ENCODE results near the gene COL12A1.

COL12A1 gene

GRCh38 chr6:75101896-75102295, 104.0 kb downstream of the COL12A1 start:
- Histone ChIP-seq H3K4me3 (ENCODE audit: low read length in 2 of 2) (no peak overlapping the region), H3K27ac (ENCODE audit: low read length) (no peak overlapping the region), H3K9ac (ENCODE audit: low read length in 2 of 2) (no peak overlapping the region), H3K4me1 (ENCODE audit: control insufficient read depth, insufficient read depth, low read length) (peaks cover 15% of the 10 kb centered on the region), H3K9me3 (ENCODE audit: control insufficient read depth in 2 of 2, low read length in 2 of 2) (no peaks in the 10 kb centered on the region), H3K36me3 (ENCODE audit: control insufficient read depth in 2 of 2, insufficient read depth in 2 of 2, low read length in 2 of 2) (peaks cover 21 to 55% of the 10 kb centered on the region in 2 donors), H3K27me3 (ENCODE audit: control insufficient read depth in 1 of 2, insufficient read depth in 2 of 2, low read length in 2 of 2) (no peaks in the 10 kb centered on the region)

GRCh38 chr6:75098709-75099108, 107.1 kb downstream of the COL12A1 start:
- H3K27ac ChIP-seq (ENCODE audit: low read length) = peak overlapping the region; percentile 69
- peaks cover 21% of the 10 kb centered on the region for H3K4me1 ChIP-seq (ENCODE audit: control insufficient read depth, insufficient read depth, low read length)
- H3K9me3 ChIP-seq (ENCODE audit: control insufficient read depth in 2 of 2, low read length in 2 of 2) = no peaks in the 10 kb centered on the region
- H3K4me3 ChIP-seq (ENCODE audit: low read length in 2 of 2) = peak overlapping the region in 1 of 2 donors; percentile 30
- H3K9ac ChIP-seq (ENCODE audit: low read length in 2 of 2) = peak overlapping the region in 1 of 2 donors; percentile 4
- no peaks in the 10 kb centered on the region for H3K27me3 ChIP-seq (ENCODE audit: control insufficient read depth in 1 of 2, insufficient read depth in 2 of 2, low read length in 2 of 2)
- peaks cover 12 to 32% of the 10 kb centered on the region in 2 donors for H3K36me3 ChIP-seq (ENCODE audit: control insufficient read depth in 2 of 2, insufficient read depth in 2 of 2, low read length in 2 of 2)

DNA sequence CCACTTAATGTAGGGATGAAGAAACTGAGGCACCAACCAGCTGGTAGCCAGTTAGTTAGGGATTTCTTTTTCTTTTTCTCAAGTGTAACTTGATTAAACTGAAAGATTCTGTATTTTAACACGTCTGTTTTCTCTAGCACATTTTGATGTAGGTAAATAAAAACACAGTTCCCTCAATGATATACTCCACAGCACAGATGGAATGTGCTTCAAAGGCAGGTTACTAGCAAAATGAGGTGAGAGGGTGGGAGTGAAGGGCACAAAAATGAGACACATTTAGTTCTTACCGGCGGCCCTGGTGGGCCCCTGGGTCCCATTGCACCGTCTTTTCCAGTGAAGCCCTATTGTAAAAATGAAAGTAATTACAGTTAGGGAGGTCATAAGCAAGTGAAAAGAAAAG, 108.9 kb downstream of the COL12A1 start:
- Histone ChIP-seq H3K27ac (ENCODE audit: low read length) (no peak overlapping the region), H3K9me3 (ENCODE audit: control insufficient read depth in 2 of 2, low read length in 2 of 2) (no peaks in the 10 kb centered on the region), H3K27me3 (ENCODE audit: control insufficient read depth in 1 of 2, insufficient read depth in 2 of 2, low read length in 2 of 2) (no peaks in the 10 kb centered on the region), H3K9ac (ENCODE audit: low read length in 2 of 2) (no peak overlapping the region), H3K4me1 (ENCODE audit: control insufficient read depth, insufficient read depth, low read length) (peaks cover 21% of the 10 kb centered on the region), H3K4me3 (ENCODE audit: low read length in 2 of 2) (no peak overlapping the region), H3K36me3 (ENCODE audit: control insufficient read depth in 2 of 2, insufficient read depth in 2 of 2, low read length in 2 of 2) (peaks cover 8 to 26% of the 10 kb centered on the region in 2 donors)

- no peak overlapping the region for H3K9ac ChIP-seq (ENCODE audit: low read length in 2 of 2)
- no peak overlapping the region for H3K4me3 ChIP-seq (ENCODE audit: low read length in 2 of 2)
- peak overlapping the region; percentile 49 for H3K27ac ChIP-seq (ENCODE audit: low read length)
- H3K27me3 ChIP-seq (ENCODE audit: control insufficient read depth in 1 of 2, insufficient read depth in 2 of 2, low read length in 2 of 2) = no peaks in the 10 kb centered on the region
- peaks cover 3 to 11% of the 10 kb centered on the region in 2 donors for H3K36me3 ChIP-seq (ENCODE audit: control insufficient read depth in 2 of 2, insufficient read depth in 2 of 2, low read length in 2 of 2)
- H3K4me1 ChIP-seq (ENCODE audit: control insufficient read depth, insufficient read depth, low read length) = peaks cover 19% of the 10 kb centered on the region
- H3K9me3 ChIP-seq (ENCODE audit: control insufficient read depth in 2 of 2, low read length in 2 of 2) = no peaks in the 10 kb centered on the region
These were observed 111.1 kb downstream of the COL12A1 start for GRCh38 chr6:75094614-75095200.

DNA sequence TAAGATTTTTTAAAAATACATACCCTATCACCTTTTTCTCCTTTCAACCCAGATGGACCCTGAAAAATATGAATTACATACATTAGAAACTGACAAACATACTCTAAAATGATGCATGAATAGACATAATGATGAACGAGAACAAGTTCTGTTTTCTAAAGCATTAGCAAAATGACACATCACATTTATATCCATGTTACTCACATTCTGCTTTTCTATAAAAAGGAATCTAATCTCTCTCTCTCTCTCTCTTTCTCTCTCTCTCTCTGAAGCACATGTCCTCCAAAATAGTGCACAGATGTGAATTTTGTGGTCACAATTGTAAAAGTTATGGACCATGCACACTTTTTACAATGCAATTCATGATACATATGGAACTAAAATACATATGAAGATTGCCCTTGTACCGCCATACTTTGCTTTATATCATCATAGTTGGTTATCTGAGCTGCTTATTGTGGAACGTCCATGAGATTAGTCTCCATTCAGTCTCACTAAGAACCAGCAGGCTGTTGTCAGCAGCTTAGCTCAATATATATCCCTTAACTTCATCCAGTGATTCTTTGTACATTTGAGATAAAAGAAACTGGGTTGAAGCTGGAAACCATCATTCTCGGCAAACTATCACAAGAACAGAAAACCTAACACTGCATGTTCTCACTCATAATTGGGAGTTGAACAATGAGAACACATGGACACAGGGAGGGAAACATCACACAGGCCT, 114.2 kb downstream of the COL12A1 start:
- no peaks in the 10 kb centered on the region for H3K27me3 ChIP-seq (ENCODE audit: control insufficient read depth in 1 of 2, insufficient read depth in 2 of 2, low read length in 2 of 2)
- peaks cover 8 to 24% of the 10 kb centered on the region in 2 donors for H3K36me3 ChIP-seq (ENCODE audit: control insufficient read depth in 2 of 2, insufficient read depth in 2 of 2, low read length in 2 of 2)
- H3K9ac ChIP-seq (ENCODE audit: low read length in 2 of 2) = no peak overlapping the region
- no peak overlapping the region for H3K4me3 ChIP-seq (ENCODE audit: low read length in 2 of 2)
- H3K9me3 ChIP-seq (ENCODE audit: control insufficient read depth in 2 of 2, low read length in 2 of 2) = no peaks in the 10 kb centered on the region
- peaks cover 6% of the 10 kb centered on the region for H3K4me1 ChIP-seq (ENCODE audit: control insufficient read depth, insufficient read depth, low read length)
- no peak overlapping the region for H3K27ac ChIP-seq (ENCODE audit: low read length)

GRCh38 chr6:75090576-75090975, 115.3 kb downstream of the COL12A1 start:
- Histone ChIP-seq H3K4me1 (ENCODE audit: control insufficient read depth, insufficient read depth, low read length) (peaks cover 6% of the 10 kb centered on the region), H3K27me3 (ENCODE audit: control insufficient read depth in 1 of 2, insufficient read depth in 2 of 2, low read length in 2 of 2) (no peaks in the 10 kb centered on the region), H3K4me3 (ENCODE audit: low read length in 2 of 2) (no peak overlapping the region), H3K9ac (ENCODE audit: low read length in 2 of 2) (no peak overlapping the region), H3K9me3 (ENCODE audit: control insufficient read depth in 2 of 2, low read length in 2 of 2) (no peaks in the 10 kb centered on the region), H3K36me3 (ENCODE audit: control insufficient read depth in 2 of 2, insufficient read depth in 2 of 2, low read length in 2 of 2) (peaks cover 8 to 28% of the 10 kb centered on the region in 2 donors), H3K27ac (ENCODE audit: low read length) (no peak overlapping the region)

DNA sequence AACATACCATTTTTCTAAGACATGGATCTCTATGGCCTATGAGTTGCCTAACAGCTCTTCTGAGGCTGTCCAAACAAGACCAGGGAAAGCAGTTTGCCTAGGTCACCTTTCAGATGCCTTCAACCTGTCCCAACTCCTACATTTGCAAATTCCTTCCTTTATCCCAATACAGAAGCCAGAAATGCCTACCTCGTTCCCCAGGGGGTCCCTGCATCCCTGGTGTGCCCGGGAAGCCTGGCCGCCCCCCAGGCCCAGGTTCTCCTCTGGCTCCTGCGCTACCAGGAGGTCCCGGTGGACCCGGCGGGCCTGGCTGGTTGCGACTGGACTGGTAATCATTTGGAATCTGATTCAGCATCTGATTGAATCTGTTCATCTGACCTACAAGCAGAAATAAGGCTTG, 115.9 kb downstream of the COL12A1 start:
- peak overlapping the region; percentile 12 for H3K27ac ChIP-seq (ENCODE audit: low read length)
- H3K9ac ChIP-seq (ENCODE audit: low read length in 2 of 2) = no peak overlapping the region

DNA sequence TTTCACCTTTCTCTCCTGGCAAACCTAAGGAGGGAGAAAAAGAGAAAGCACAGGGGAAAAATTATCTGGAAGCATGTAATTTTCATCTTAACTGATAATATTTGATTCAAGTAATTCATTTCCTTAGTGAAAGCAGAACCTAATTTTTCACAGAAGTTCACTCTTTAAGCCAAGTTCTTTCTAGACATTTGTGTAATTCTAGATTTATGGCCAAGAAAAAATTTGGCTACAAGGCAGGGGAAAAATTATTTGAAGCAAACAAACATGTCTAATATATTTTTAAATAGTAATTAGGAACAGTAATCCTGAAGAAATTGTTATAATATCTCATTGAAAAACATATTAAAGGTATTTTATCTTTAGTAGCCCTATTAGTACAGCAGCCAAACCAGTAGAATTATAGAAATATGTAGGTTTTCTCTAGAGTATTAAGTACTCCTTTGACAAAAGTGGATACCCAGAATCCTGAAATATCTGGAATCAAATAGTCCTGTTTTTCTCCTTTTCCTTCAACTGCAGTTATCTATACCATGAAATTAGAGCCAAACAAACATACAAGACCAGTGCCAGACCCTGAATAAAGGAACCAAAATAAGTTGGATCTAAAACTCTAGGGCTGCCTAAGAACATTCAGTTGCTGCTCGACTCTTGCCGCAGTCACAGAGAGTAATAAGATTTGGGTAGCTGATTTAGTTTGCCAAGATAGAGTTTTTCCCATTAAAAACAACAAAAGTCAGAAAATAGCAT, 116.5 kb downstream of the COL12A1 start:
- Histone ChIP-seq H3K9me3 (ENCODE audit: control insufficient read depth in 2 of 2, low read length in 2 of 2) (no peaks in the 10 kb centered on the region), H3K4me1 (ENCODE audit: control insufficient read depth, insufficient read depth, low read length) (no peaks in the 10 kb centered on the region), H3K4me3 (ENCODE audit: low read length in 2 of 2) (no peak overlapping the region), H3K36me3 (ENCODE audit: control insufficient read depth in 2 of 2, insufficient read depth in 2 of 2, low read length in 2 of 2) (peaks cover 8 to 28% of the 10 kb centered on the region in 2 donors), H3K27me3 (ENCODE audit: control insufficient read depth in 1 of 2, insufficient read depth in 2 of 2, low read length in 2 of 2) (no peaks in the 10 kb centered on the region), H3K27ac (ENCODE audit: low read length) (peak overlapping the region; percentile 12), H3K9ac (ENCODE audit: low read length in 2 of 2) (no peak overlapping the region)

More for the DNA sequence above, 115.9 kb downstream of the COL12A1 start:
- Histone ChIP-seq H3K27me3 (ENCODE audit: control insufficient read depth in 1 of 2, insufficient read depth in 2 of 2, low read length in 2 of 2) (no peaks in the 10 kb centered on the region), H3K4me1 (ENCODE audit: control insufficient read depth, insufficient read depth, low read length) (peaks cover 4% of the 10 kb centered on the region), H3K9me3 (ENCODE audit: control insufficient read depth in 2 of 2, low read length in 2 of 2) (no peaks in the 10 kb centered on the region), H3K4me3 (ENCODE audit: low read length in 2 of 2) (no peak overlapping the region), H3K36me3 (ENCODE audit: control insufficient read depth in 2 of 2, insufficient read depth in 2 of 2, low read length in 2 of 2) (peaks cover 8 to 28% of the 10 kb centered on the region in 2 donors)

GRCh38 chr6:75085931-75086635, 119.8 kb downstream of the COL12A1 start:
- H3K4me3 ChIP-seq (ENCODE audit: low read length in 2 of 2) = peak overlapping the region; percentile 66 to 72
- no peaks in the 10 kb centered on the region for H3K4me1 ChIP-seq (ENCODE audit: control insufficient read depth, insufficient read depth, low read length)
- peaks cover 8 to 28% of the 10 kb centered on the region in 2 donors for H3K36me3 ChIP-seq (ENCODE audit: control insufficient read depth in 2 of 2, insufficient read depth in 2 of 2, low read length in 2 of 2)
- no peaks in the 10 kb centered on the region for H3K27me3 ChIP-seq (ENCODE audit: control insufficient read depth in 1 of 2, insufficient read depth in 2 of 2, low read length in 2 of 2)
- H3K27ac ChIP-seq (ENCODE audit: low read length) = peak overlapping the region; percentile 50
- H3K9me3 ChIP-seq (ENCODE audit: control insufficient read depth in 2 of 2, low read length in 2 of 2) = no peaks in the 10 kb centered on the region
- H3K9ac ChIP-seq (ENCODE audit: low read length in 2 of 2) = no peak overlapping the region

GRCh38 chr6:75084872-75085381, 120.9 kb downstream of the COL12A1 start:
- peak overlapping the region in 1 of 2 donors; percentile 68 for H3K9ac ChIP-seq (ENCODE audit: low read length in 2 of 2)
- H3K9me3 ChIP-seq (ENCODE audit: control insufficient read depth in 2 of 2, low read length in 2 of 2) = no peaks in the 10 kb centered on the region
- peaks cover 7 to 25% of the 10 kb centered on the region in 2 donors for H3K36me3 ChIP-seq (ENCODE audit: control insufficient read depth in 2 of 2, insufficient read depth in 2 of 2, low read length in 2 of 2)
- H3K4me3 ChIP-seq (ENCODE audit: low read length in 2 of 2) = peak overlapping the region; percentile 66 to 72
- H3K27ac ChIP-seq (ENCODE audit: low read length) = peak overlapping the region; percentile 50
- no peaks in the 10 kb centered on the region for H3K4me1 ChIP-seq (ENCODE audit: control insufficient read depth, insufficient read depth, low read length)
- no peaks in the 10 kb centered on the region for H3K27me3 ChIP-seq (ENCODE audit: control insufficient read depth in 1 of 2, insufficient read depth in 2 of 2, low read length in 2 of 2)
